Esophagus muscularis mucosa (tissue), 4 donors: Measurements from ENCODE around the gene PHLDB1.
A peak's percentile ranks its signal among the peaks of the same experiment; 100 is the strongest.

Experiments used
- CTCF ChIP-seq, 3 experiments: fragments of 200-600 bp in 2 of 3; fragments of 450-650 bp in 1 of 3; sonication (generic) in 2 of 3; IDR thresholded peaks; one replicate each; pipeline ENCODE4 v1.5.1; 2017 to 2019; ENCODE audit warnings: antibody characterized with exemption in 3 of 3, mild to moderate bottlenecking in 2 of 3, moderate library complexity in 1 of 3
- EP300 ChIP-seq: sonication (generic); formaldehyde crosslinking; IDR thresholded peaks from one replicate; pipeline ENCODE4 v1.6.1; 2017; ENCODE audit warnings: antibody characterized with exemption
- POLR2A ChIP-seq: fragments of 450-650 bp; IDR thresholded peaks from one replicate; pipeline ENCODE4 v1.6.1; 2017; ENCODE audit warnings: antibody characterized with exemption, moderate library complexity, mild to moderate bottlenecking, low read depth
- POLR2AphosphoS5 ChIP-seq, 2 donors: sonication (generic); formaldehyde crosslinking; IDR thresholded peaks; one replicate each; pipeline ENCODE4 v1.6.1; 2017; ENCODE audit warnings: antibody characterized with exemption in 2 of 2

GRCh38 chr11:118572061-118572980 lies 35.1 kb upstream of the PHLDB1 start, which contains the start of gene ARCN1:
- TF ChIP-seq CTCF (IDR thresholded peaks at IDR 0.05): no peak
- no peak for TF ChIP-seq EP300
- peak; percentile 7 for TF ChIP-seq POLR2A
- peak; percentile 67 to 86 for TF ChIP-seq POLR2AphosphoS5 (IDR thresholded peaks at IDR 0.05)
